G401.6 (cell line): ENCODE data around the gene STK4.

ENCODE experiments used
- FAIRE-seq: peaks from 2 replicates; lab custom pipeline; 2012; peaks lifted over from hg19 to GRCh38; lab: Jason Lieb, UNC

STK4 gene

DNA sequence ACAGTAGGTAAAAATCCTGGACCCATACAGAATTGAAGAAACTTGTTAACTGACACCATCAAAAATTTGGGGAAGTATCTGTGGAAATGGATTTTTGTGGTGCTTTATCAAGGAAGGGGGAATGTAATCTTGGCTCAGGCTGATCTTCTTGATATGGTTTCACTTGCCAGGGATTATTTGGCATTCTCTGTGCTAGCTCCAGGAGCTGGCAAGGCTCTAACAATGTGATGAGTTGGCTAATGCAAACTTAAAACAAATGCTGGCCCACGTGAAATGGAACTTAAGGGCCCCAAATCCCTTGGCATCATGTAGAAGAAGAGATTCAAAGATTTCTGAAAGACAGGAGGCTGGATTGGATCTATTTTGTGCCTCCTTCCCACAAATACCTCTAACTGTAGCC, 121.5 kb downstream of the STK4 start:
- FAIRE-seq = no peak

DNA sequence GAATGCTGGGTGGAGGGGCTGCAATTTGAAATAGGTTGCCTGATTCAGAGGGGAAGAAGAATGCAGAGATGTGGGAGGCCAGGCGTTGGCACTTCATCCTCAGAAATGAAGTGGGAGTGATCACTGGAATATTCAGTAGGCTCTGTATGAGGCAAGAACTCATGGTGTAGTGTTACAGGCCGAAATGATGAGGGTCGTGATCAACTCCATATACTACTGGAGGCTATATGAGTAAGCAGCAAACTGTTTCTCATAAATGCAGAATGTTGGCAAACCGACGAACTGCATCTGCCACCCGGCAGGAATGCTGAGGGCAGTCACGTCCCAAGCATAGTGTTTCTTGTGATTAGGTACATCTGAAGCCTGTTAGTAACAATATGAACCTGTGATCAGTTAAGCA, 121.9 kb downstream of the STK4 start:
- no peak for FAIRE-seq

DNA sequence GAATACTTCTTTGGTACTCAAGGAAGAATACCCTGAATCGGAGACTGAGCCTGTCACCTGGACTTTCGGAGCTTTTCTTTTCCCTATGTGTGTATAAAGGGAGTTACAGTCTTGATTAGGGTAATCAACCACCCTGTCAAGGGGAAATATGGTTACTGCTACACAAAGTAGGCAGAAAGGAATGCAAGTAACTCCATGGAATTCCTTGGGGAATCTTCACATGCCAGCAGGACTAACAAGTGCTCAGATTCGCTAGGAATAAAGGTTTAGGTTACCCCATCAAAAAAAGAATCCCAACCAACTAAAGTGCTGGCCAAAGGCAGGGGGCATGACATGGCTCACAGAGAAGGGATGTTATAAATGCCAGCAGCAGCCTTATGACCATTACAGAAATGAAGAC, 124.2 kb downstream of the STK4 start:
- FAIRE-seq = no peak

DNA sequence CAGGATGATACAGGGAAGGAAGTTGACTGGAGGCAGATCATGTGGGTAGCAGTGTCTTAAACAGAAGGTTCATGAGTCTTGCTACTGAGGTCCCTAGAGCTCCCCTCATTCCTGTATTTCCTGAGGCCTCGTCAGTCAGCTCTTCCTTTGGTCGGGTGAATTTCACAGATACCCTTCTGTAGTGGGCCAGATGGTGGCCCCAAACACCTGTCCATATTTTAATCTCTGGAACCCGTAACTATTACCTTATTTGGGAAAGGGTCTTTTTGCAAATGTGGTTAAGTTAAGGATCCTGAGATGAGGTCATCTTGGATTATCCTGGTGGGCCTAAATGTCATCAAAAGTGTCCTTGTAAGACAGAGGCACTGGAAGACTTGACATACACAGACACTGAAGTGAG, 125.1 kb downstream of the STK4 start:
- no peak for FAIRE-seq

GRCh38 chr20:45092898-45093297, 126.6 kb downstream of the STK4 start:
- FAIRE-seq = no peak

- FAIRE-seq = no peak
Observed at GRCh38 chr20:45094201-45094600, 127.9 kb downstream of the STK4 start.

DNA sequence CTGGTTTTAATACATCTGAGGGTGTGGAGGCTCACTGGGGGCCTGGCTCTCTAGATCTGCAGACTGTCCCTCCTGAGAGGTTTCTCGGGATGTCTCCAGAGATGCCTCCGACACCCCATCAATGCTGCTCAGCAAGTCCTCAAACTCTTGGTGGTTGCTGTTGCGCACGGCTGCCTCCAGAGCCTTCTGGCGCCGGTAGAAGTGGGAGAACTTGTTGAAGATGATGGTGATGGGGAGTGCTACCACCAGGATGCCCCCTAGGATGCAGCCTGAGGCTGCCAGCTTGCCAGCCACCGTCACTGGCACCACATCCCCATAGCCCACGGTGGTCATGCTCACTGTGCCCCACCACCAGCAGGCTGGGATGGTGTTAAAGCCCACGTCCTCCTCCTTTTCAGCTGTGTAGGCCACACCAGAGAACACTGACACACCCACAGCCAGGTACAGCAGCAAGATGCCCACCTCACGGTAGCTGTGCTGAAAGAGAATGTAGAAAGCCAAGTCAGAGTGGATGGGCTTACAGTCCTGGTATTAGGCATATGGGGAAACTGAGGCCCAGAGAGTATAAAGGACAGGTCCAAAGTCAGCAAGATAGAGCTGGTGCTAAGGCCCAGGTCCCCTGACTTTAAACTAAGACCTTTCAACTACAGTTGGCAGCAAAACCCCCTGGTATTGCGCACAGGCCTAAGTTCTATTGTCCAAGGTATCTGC, 128.7 kb downstream of the STK4 start:
- no peak for FAIRE-seq

DNA sequence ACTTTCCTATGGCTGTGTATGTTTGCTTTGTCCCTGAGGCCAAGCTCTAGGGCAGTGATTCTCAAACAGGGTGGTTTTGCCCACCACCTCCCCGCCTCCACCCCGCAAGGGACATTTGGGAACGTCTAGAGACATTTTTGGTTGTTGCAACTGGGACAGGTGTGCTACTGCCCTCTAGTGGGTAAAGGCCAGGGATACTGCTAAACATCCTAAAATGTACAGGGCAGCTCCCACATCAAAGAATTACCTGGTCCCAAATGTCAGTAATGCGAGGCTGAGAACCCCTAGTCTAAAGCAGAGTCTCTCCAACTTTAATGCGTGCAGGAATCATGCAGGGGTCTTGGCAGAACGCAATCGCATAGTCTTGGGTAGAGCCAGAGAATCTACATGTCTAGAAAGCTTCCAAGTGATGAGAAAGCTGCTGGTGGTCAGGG, 129.5 kb downstream of the STK4 start:
- FAIRE-seq = no peak

DNA sequence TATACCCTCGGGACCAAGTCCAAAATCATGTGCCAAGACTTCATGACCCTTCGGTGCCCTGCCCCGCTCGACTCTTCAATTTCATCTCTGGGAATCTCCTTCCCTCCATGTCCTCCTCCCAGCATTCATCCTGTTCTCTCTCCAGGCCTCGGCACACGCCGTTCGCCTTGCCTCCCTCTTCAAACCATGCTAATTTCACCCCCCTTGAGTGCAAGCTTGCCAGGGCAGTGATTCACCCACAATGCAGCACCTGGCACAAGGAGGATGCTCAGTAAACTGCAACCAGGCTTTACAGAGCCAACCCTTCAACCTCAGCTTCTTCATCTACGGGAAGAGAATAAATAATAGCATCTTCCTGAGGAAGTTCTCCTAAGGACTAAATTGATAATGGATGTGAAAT, 130.5 kb downstream of the STK4 start:
- FAIRE-seq = no peak

- FAIRE-seq = no peak
Observed at GRCh38 chr20:45097485-45098102, 131.3 kb downstream of the STK4 start.

DNA sequence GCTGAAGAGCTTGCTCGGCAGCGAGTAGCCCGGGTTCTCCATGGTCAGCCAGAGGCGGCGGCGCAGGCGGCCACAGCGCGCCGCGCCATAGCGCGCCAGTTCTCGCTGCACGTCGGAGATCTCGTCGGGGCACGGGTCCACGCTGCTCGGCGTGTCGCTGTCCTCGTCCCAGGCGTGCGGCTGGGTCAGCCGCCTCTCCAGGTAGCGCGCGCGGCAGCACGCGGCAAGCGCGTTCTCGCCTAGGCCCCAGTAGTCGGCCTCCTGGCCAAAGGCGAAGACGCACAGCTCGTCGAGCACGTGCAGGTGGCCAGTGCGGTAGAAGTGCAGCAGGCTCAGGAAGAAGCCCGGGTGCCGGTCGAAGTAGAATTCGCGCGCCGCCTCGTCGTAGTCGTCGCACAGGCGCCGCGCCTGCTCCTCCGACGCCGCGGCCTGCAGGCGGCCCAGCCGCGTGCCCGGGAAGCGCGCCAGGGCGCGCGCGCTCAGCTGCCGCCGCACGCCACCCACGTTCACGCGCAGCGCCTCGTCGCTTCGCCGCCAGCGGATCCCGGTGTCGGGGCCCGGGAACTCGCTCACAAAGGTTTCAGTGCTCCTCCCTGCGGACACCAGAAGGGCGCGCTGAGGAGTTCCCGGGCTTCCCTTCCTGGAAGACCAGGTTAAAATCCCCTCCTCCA, 131.9 kb downstream of the STK4 start:
- FAIRE-seq = no peak

GRCh38 chr20:45100563-45101245, 134.4 kb downstream of the STK4 start, which contains the start of gene KCNS1:
KCNS1 (minus strand) TSS chr20:45101127; CDS start chr20:45099236, 1,891 bp downstream.
- no peak for FAIRE-seq

GRCh38 chr20:45101333-45101850, 135.1 kb downstream of the STK4 start:
- FAIRE-seq = no peak

DNA sequence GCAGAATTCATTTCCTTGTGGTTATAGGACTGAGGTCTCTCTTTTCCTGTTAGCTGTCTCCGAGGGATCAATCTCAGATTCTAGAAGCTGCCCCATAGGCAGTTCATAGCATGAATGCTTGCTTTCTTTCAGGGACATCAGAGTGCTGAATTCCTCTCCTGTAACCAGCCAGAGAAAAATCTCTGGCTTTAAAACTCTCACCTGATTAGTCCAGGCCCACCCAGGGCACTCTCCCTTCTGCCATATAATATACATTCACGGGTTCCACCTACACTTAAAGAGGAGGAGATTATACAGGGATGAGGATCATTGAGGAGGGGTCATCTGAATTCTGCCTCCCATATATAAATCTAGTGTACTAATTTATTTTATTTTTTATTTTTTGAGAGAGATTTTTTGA, 136.8 kb downstream of the STK4 start:
- no peak for FAIRE-seq

DNA sequence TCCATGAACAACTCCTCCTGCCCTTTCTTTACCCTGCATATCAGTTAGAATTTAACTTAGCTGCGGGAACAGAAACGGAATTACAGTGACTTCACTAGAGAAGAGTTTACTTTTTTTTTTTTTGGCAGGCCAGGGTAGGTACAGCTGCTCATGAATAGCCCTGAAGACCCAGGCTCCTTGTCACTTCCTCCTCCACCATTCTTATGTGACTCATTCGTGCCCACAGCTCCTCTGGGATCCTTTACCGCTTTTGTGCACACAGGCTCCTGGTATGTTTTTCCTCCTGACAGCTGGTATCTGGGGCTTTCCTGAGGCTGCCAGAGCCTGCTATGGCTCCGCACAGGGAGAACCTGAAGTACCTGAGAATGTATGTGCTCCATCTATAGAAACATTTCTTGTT, 138.5 kb downstream of the STK4 start:
- no peak for FAIRE-seq

DNA sequence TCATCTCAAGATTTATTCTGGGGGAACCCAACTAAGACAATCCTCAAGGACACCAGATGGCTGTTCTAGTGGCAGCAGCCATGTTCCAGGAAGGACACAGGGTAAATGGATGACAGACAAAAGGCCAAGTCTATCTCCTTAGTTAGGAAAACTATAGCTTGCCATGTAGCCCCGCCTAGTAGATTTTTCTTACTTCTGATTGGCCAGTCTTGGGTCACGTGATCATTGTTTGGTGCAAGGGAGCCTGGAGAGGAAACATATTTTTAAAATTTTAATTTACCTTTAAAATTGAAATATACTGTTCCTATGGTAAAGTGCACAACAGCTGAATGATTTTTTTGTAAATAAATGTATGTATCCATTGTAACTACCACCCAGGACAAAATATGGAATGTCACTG, 139.0 kb downstream of the STK4 start:
- FAIRE-seq = no peak

DNA sequence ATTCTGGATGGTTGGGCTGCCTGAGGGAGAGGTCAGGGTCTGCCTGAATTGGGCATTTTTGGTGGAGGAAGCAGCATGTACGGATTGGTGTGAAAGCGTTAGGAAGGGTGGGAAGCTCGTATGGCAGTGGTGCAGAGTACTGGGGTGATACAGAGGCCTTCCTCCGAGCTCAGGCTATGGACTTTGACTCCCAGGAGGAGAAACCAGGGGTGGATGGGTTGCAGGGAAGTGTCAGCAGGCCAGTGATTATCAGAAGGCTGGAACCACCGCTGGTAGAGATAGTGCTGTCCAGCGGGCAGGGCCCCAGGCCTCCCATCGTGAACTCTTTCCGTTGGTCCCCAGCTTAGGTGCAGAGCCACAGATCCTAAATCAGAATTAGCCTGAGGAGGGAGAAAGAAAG, 143.3 kb downstream of the STK4 start:
- no peak for FAIRE-seq

DNA sequence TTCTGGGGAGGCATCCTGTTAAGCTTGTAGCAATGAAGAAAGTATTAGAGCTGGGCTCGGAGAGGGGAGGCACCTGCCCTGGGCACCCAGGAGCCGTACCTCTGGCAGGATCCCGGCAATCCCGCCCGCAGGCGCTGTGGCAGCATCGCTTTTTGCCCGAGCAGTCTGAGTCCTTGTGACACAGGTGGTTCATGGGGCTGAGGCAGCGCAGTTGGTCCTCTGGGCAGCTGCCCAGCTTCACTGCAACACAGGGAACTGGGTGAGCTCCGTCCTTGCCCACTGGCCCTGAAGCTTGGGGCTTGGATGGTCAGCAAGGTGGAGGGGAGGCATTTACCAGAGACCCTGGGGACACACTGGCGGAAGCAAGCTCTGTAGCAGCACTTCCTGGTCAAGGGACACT, 144.0 kb downstream of the STK4 start:
- no peak for FAIRE-seq

DNA sequence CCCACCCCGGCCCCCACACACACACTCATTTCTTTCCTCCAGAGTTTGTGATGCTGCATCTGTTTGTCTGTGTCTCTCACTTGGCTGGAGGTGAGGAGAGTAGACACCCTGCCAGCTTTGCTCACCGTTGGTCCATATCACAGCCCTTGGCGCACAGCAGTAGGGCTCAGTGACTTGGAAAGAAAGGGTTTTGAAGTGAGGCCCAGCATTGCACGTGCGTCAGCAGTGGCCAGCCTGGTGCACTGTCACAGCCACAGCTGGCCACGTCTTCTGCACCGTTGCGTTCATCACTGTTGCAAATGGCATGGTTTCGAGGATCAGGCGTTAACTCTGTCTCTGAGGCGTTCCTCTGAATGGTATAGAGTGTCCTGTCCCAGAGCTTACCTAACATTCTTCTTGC, 145.0 kb downstream of the STK4 start:
- FAIRE-seq = no peak

- FAIRE-seq = no peak
Observed at GRCh38 chr20:45111799-45112471, 145.6 kb downstream of the STK4 start.

GRCh38 chr20:45112754-45113153, 146.4 kb downstream of the STK4 start:
- no peak for FAIRE-seq

DNA sequence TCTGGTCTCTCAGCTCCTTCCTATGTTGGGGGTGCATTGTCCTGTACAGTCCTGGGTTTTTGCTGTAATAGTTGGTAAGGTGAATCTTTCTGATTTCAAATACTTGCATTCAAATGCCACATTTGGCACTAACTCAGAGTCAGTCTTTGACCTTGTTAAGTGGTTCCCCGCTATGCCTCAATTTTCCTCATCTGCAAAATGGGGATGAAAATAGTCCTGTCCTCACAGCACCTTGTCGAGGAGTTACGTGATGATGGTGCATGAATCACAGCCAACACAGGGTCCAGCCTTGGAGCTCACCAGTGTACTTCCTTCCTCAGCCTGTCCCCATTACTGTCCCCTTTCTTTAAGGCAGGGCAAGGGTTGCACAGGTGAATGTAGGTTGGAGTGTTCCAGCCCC, 147.6 kb downstream of the STK4 start:
- no peak for FAIRE-seq
